Adipocyte (in vitro differentiated cells): ENCODE data around the gene TEAD3.
"Not testable (repeated sequence)": the region's sequence is repeated elsewhere in the genome, so short reads cannot be mapped to it uniquely, and the experiment has no call there.

Experiments
- DNase-seq: peaks from one replicate; pipeline ENCODE4 v3.0.0-alpha.2; 2015; ENCODE audit warnings: low read depth
- H3K27me3 ChIP-seq: replicated peaks from 2 replicates; pipeline ENCODE4 v1.7.0; 2013; ENCODE audit warnings: mild to moderate bottlenecking, low read length, moderate library complexity; ENCODE audit not compliant: control insufficient read depth, insufficient read depth
- H3K36me3 ChIP-seq: 2 replicates; pipeline ENCODE4 v1.7.0; 2013; ENCODE audit warnings: low read length, mild to moderate bottlenecking, moderate library complexity; ENCODE audit not compliant: control insufficient read depth, insufficient read depth, severe bottlenecking
- H3K4me1 ChIP-seq: 2 replicates; pipeline ENCODE4 v1.7.0; 2013; ENCODE audit warnings: mild to moderate bottlenecking, low read length, moderate library complexity; ENCODE audit not compliant: control insufficient read depth, insufficient read depth
- H3K4me3 ChIP-seq: 2 replicates; pipeline ENCODE4 v1.7.0; 2013; ENCODE audit warnings: mild to moderate bottlenecking, low read length, moderate library complexity
- H3K9ac ChIP-seq: 2 replicates; pipeline ENCODE4 v1.7.0; 2013; ENCODE audit warnings: mild to moderate bottlenecking, low read length, moderate library complexity
- H3K9me3 ChIP-seq: 2 replicates; pipeline ENCODE4 v1.7.0; 2013; ENCODE audit warnings: mild to moderate bottlenecking, low read length, moderate library complexity; ENCODE audit not compliant: control insufficient read depth

Gene TEAD3

DNA sequence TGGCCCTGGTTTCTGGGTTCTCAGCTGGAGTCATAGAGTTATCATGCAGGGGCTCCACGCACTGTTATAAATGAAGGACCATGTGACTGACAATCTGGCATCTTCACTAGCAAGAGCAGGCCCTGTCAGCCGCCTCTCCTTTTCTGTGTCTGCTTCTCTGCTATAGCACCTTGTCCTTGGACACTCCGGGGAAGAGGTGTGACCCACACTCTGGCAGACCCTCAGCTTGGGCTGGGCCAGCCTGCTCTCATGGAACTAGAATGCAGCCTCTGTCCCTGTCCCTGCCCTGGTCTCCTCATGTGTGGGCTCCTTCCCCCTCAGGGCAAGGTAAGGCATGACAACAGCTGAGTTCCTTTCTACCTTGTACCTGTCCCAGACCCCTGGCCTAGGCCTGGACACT lies 55.7 kb downstream of the TEAD3 start:
- Histone ChIP-seq H3K36me3 (no peaks in the 10 kb centered on the region), H3K9me3 (no peaks in the 10 kb centered on the region), H3K9ac (no peak overlapping the region), H3K4me1 (no peaks in the 10 kb centered on the region), H3K27me3 (no peaks in the 10 kb centered on the region), H3K4me3 (no peak overlapping the region)
- no peak for DNase-seq

DNA sequence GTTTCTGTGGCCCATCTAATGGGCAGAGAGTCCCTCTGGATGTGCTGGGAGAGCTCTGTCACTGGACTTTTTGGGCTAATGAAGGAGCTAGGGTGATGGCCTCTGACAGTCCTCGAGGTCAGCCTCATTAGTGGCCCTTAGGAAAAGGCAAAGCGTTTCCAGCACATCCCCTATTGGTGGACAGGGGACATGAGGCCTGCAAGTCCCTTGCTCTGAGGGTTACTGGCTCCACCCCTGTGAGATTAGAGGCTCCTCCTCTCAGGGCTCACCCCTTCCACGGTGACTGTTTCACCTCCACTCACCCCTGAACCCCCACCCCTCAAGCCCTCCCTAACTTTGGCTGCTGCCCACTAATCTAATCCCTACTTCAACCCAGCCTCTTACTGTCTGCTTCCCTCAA lies 57.6 kb downstream of the TEAD3 start:
- no peaks in the 10 kb centered on the region for H3K27me3 ChIP-seq
- H3K4me1 ChIP-seq = peaks cover 10% of the 10 kb centered on the region
- H3K9me3 ChIP-seq = no peaks in the 10 kb centered on the region
- H3K36me3 ChIP-seq = no peaks in the 10 kb centered on the region
- no peak overlapping the region for H3K4me3 ChIP-seq
- no peak overlapping the region for H3K9ac ChIP-seq
- no peak for DNase-seq

DNA sequence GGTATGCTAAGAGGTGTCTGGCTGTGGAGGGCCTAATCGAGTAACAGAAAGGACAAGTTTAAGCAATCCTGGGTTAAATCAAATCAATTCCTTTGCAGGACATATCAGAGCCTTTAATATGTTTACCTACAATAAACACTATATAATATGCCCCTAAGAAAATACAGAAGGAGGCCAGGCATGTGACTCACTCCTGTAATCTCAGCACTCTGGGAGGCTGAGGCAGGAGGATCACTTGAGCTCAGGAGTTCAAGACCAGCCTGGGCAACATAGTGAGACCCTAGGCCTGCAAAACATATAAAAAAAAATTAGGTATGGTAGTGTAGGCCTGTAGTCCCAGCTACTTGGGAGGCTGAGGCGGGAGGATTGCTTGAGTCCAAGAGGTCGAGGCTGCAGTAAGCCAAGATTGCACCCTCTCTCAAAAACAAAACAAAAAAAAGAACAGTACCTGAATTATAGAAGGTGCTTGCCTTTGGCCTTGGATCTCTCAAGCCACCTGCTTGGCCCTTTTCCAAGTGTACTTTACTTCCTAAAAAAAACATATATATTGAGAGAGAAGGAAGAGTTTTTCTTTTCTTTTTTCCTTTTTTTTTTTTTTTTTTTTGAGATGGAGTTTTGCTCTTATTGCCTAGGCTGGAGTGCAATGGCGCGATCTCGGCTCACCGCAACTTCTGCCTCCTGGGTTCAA lies 58.4 kb downstream of the TEAD3 start:
- H3K4me3 ChIP-seq, H3K27me3 ChIP-seq, DNase-seq, H3K4me1 ChIP-seq, H3K9me3 ChIP-seq, H3K36me3 ChIP-seq, H3K9ac ChIP-seq: not testable (repeated sequence)

DNA sequence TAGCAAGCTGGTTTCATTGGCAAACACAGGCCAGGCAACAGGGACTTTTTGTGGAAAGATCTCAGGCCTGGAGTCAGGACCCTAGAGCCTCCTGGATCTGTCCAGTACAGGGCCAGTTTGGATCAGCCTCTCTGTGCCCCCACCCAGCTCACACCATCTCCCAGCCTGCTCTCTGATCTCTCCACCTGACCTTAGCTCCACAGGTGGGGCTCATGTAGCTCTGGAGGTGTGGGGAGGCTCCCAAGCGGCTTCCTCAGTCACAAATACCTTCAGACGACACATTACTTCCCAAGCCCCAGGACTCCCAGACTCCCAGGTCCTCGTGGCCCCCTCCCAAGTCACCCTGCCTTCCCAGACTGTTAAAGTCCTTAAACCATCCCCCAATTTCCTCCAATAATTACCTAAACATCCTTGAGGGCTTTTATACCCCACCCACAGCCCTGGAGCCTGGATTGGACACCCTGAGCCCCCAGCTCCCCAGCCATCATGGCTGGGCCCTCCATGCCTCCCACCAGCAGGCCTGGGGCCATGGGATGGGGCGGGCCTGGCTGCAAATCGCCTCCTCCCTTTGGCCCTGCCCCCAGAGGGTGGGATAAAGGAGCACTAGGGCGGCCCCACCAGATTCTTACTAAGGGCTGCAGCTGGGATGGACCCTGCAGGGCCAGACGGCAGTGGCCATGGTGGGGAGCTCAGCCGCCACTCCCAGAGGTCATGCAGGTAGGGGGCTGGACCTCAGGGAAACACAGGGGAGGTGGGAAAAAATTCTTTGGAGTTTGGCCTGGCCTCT lies 60.6 kb downstream of the TEAD3 start:
- H3K9ac ChIP-seq = no peak overlapping the region
- H3K27me3 ChIP-seq = no peaks in the 10 kb centered on the region
- H3K4me1 ChIP-seq = peaks cover 13% of the 10 kb centered on the region
- no peak for DNase-seq
- H3K36me3 ChIP-seq = no peaks in the 10 kb centered on the region
- no peak overlapping the region for H3K4me3 ChIP-seq
- H3K9me3 ChIP-seq = no peaks in the 10 kb centered on the region

DNA sequence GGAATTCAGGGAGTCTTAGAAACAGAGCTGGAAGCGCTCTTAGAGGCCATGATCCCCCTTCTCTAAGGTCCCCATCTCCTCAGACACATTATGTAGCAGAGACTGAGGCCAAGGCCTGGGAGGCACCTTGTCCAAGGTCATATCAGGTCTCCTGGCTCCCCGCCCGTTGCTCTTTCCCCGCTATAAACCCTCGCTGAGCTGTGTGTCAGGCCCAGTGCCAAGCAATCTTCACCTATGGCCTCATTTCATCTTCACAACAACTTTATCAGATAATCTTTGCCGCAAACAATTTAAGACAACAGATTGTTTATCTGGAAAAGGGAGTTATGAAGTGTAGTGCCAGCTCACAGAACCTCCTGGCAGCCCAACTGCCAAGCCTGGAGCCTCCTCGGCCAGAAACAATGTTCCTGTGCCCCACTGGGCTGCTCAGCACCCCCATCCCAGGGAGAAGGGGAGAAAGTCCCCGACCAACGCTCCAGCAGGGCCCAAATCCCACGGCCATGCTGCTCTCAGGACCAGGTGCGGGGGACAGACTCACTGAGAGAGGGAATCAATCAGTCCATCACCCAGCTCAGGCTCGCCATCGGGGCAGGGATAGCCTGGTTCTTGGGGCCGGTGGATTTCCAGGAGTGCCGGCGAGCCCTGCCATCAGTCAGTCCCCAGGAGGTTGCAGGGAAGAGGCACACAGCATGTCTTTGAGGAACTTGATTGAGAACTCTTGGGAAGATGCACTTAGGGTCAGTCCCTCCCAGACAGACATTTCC lies 61.6 kb downstream of the TEAD3 start:
- H3K27me3 ChIP-seq = no peaks in the 10 kb centered on the region
- H3K36me3 ChIP-seq = no peaks in the 10 kb centered on the region
- no peaks in the 10 kb centered on the region for H3K9me3 ChIP-seq
- DNase-seq = no peak
- H3K4me1 ChIP-seq = peaks cover 13% of the 10 kb centered on the region
- H3K9ac ChIP-seq = no peak overlapping the region
- no peak overlapping the region for H3K4me3 ChIP-seq

DNA sequence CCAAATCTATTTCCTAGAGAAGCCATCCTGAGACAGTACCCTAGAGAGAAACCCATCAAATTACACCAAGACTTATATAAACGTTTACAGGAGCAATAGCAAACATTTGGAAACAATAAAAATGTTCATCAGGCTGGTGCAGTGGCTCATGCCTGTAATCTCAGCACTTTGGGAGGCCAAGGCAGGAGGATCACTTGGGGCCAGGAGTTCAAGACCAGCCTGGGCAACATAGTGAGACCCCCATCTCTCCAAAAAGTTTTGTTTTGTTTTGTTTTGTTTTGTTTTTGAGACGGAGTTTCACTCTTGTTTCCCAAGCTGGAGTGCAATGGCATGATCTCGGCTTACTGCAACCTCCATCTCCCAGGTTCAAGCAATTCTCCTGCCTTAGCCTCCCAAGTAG lies 64.2 kb downstream of the TEAD3 start:
- not testable (repeated sequence) for H3K36me3 ChIP-seq, H3K27me3 ChIP-seq, H3K4me3 ChIP-seq, H3K9ac ChIP-seq, DNase-seq
- peaks cover 13% of the 10 kb centered on the region for H3K4me1 ChIP-seq
- H3K9me3 ChIP-seq = peaks cover 16% of the 10 kb centered on the region

DNA sequence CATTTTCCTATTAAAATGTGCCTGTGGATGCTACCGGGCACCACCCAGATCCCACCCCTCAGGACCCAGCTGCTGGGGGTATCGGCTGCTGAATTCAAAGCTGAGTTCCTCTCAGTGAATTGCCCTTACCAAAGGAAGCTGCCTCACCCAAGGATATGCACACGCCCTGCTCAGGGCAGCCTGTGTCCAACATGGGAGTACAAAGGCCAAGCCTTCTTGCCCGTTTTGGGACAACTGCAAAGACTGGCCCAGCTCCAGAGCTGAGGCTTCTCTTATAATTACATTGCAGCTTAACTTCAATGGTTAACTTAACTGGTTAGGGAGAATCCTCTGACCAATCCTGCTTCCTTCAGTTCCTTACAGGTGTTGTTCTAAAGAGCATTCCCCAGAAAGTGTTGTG lies 64.6 kb downstream of the TEAD3 start:
- Histone ChIP-seq H3K36me3 (no peaks in the 10 kb centered on the region), H3K4me3 (no peak overlapping the region), H3K9ac (no peak overlapping the region), H3K4me1 (peaks cover 13% of the 10 kb centered on the region), H3K27me3 (no peaks in the 10 kb centered on the region), H3K9me3 (peaks cover 16% of the 10 kb centered on the region)
- DNase-seq = no peak

DNA sequence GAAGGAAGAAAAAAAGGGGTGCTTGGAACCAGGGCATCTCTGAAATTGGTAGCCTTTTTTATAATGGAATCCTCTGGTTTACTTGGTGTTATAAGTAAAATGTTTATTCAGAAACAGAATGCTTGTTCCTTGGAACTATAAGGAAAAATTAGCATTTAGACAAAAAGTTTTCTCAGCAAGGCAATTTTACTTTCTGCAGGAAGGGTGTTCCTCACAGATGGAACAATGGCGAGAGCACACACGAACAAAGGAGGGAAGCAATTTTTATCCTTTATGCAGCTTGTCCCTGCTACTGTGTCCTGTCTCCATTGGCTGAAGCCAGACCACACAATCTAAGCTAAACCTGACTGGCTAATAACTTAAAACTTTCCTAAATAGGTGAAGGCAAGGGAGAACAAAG lies 67.4 kb downstream of the TEAD3 start:
- H3K4me3 ChIP-seq = no peak overlapping the region
- no peak overlapping the region for H3K9ac ChIP-seq
- DNase-seq = no peak
- H3K9me3 ChIP-seq = peaks cover 16% of the 10 kb centered on the region
- H3K27me3 ChIP-seq = no peaks in the 10 kb centered on the region
- H3K4me1 ChIP-seq = peaks cover 14% of the 10 kb centered on the region
- peaks cover 16% of the 10 kb centered on the region for H3K36me3 ChIP-seq

DNA sequence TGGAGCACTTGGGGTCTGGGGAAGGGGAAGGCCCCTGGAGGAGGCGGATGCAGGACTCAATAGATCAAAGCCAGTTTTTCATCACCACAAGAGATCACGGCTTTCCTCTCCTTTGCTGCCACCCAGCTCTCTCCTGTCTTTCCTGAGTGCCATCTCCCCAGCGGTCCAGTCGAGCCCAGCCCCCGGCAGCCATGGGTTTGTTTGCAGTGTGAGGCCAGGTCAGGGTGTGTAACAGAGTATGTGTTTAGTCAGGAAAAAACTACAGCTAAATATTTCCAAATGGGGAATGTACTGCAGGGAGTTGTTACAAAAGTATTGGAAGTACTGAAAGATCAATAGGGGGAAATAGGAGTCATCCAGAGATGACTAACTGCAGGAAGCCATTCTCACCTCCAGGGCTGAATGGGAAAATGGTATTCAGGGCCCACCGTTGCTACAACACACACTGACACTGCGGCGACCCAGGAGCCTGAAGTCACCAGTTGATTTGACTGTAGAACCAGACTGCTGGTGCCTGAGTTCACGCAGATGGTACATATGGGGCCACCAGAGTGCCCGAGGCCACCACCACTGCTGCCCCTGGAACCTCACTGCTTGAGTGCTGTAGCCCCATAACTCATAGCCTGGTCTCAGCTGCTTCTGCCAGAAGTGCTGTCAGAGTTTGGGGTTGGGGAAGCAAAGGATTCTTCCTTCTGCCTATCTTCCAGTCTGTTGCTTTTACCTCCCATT lies 68.3 kb downstream of the TEAD3 start:
- DNase-seq = peak; percentile 21
- Histone ChIP-seq H3K36me3 (peaks cover 25% of the 10 kb centered on the region), H3K4me3 (no peak overlapping the region), H3K9ac (no peak overlapping the region), H3K4me1 (peaks cover 14% of the 10 kb centered on the region), H3K9me3 (peaks cover 16% of the 10 kb centered on the region), H3K27me3 (no peaks in the 10 kb centered on the region)

DNA sequence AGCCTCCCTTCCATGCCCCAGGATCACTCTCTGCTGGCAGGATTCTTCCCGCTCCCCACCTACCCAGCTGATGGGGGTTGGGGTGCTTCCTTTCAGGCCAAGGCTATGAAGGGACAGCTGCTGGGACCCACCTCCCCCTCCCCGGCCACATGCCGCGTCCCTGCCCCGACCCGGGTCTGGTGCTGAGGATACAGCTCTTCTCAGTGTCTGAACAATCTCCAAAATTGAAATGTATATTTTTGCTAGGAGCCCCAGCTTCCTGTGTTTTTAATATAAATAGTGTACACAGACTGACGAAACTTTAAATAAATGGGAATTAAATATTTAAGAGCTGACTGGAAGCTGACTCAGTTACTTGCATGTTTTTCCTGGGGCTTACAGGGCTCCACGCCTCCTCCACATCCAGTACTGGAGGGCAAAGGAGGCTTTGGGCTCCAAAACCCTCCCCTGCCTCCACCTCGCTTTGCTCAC lies 69.0 kb downstream of the TEAD3 start:
- Histone ChIP-seq H3K27me3 (no peaks in the 10 kb centered on the region), H3K4me1 (peaks cover 14% of the 10 kb centered on the region), H3K4me3 (no peak overlapping the region), H3K36me3 (peaks cover 26% of the 10 kb centered on the region), H3K9me3 (peaks cover 16% of the 10 kb centered on the region), H3K9ac (no peak overlapping the region)
- peak; percentile 71 for DNase-seq

DNA sequence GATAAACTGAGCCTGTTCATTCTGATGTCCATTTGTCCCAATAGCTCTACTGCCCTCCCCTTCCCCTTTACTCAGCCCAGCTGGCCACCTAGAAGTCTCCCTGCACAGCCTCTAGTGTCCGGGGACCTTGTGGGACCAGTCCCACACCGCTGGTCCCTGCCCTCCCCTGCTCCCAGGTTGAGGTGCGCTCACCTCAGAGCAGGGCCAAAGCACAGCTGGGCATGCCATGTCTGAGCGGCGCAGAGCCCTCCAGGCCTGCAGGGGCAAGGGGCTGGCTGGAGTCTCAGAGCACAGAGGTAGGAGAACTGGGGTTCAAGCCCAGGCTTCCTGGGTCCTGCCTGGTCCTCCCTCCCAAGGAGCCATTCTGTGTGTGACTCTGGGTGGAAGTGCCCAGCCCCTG lies 69.4 kb downstream of the TEAD3 start:
- Histone ChIP-seq H3K27me3 (no peaks in the 10 kb centered on the region), H3K4me1 (peaks cover 14% of the 10 kb centered on the region)
- no peak for DNase-seq

More for the DNA sequence above, 69.4 kb downstream of the TEAD3 start:
- H3K9me3 ChIP-seq = peaks cover 16% of the 10 kb centered on the region
- peaks cover 29% of the 10 kb centered on the region for H3K36me3 ChIP-seq
- no peak overlapping the region for H3K4me3 ChIP-seq
- H3K9ac ChIP-seq = no peak overlapping the region
